Adipocyte (in vitro differentiated cells): ENCODE results near the gene DLGAP1.

ENCODE experiments used
- DNase-seq: peaks from one replicate; pipeline ENCODE4 v3.0.0-alpha.2; 2015; ENCODE audit warnings: low read depth
- H3K27me3 ChIP-seq: replicated peaks from 2 replicates; pipeline ENCODE4 v1.7.0; 2013; ENCODE audit warnings: mild to moderate bottlenecking, low read length, moderate library complexity; ENCODE audit not compliant: control insufficient read depth, insufficient read depth
- H3K36me3 ChIP-seq: 2 replicates; pipeline ENCODE4 v1.7.0; 2013; ENCODE audit warnings: low read length, mild to moderate bottlenecking, moderate library complexity; ENCODE audit not compliant: control insufficient read depth, insufficient read depth, severe bottlenecking
- H3K4me1 ChIP-seq: 2 replicates; pipeline ENCODE4 v1.7.0; 2013; ENCODE audit warnings: mild to moderate bottlenecking, low read length, moderate library complexity; ENCODE audit not compliant: control insufficient read depth, insufficient read depth
- H3K4me3 ChIP-seq: 2 replicates; pipeline ENCODE4 v1.7.0; 2013; ENCODE audit warnings: mild to moderate bottlenecking, low read length, moderate library complexity
- H3K9ac ChIP-seq: 2 replicates; pipeline ENCODE4 v1.7.0; 2013; ENCODE audit warnings: mild to moderate bottlenecking, low read length, moderate library complexity
- H3K9me3 ChIP-seq: 2 replicates; pipeline ENCODE4 v1.7.0; 2013; ENCODE audit warnings: mild to moderate bottlenecking, low read length, moderate library complexity; ENCODE audit not compliant: control insufficient read depth

Gene DLGAP1

DNA sequence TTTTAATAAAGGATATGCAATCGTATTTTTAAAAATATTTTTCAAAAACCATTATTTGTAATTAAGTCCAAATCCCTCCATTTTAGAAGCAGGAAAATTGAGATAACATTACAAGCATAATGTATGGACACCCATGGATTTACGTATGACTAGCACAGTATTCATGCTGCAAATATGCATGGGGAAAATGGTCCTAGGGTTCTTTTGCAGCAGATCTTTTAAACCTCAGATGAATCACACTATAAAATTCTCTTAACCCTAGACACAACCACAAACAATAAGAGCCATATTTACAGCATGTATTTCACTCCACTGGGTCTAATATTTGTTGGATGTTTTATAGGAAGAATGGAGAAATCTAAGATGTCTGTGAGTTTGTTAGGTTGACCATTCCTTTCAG lies 551.8 kb downstream of the DLGAP1 start:
- Histone ChIP-seq H3K27me3 (no peaks in the 10 kb centered on the region), H3K9me3 (no peaks in the 10 kb centered on the region), H3K9ac (no peak overlapping the region), H3K36me3 (no peaks in the 10 kb centered on the region), H3K4me3 (no peak overlapping the region), H3K4me1 (peaks cover 28% of the 10 kb centered on the region)
- peak; percentile 49 for DNase-seq

- no peaks in the 10 kb centered on the region for H3K36me3 ChIP-seq
- no peaks in the 10 kb centered on the region for H3K9me3 ChIP-seq
- H3K4me3 ChIP-seq: no peak overlapping the region
- H3K4me1 ChIP-seq: peaks cover 28% of the 10 kb centered on the region
- no peak for DNase-seq
- no peak overlapping the region for H3K9ac ChIP-seq
- no peaks in the 10 kb centered on the region for H3K27me3 ChIP-seq
Observed at GRCh38 chr18:3902676-3903075, 552.4 kb downstream of the DLGAP1 start.

- Histone ChIP-seq H3K27me3 (no peaks in the 10 kb centered on the region), H3K9me3 (no peaks in the 10 kb centered on the region), H3K36me3 (no peaks in the 10 kb centered on the region), H3K4me3 (no peak overlapping the region), H3K9ac (no peak overlapping the region), H3K4me1 (peaks cover 19% of the 10 kb centered on the region)
- no peak for DNase-seq
Observed at GRCh38 chr18:3901811-3902210, 553.3 kb downstream of the DLGAP1 start.

DNA sequence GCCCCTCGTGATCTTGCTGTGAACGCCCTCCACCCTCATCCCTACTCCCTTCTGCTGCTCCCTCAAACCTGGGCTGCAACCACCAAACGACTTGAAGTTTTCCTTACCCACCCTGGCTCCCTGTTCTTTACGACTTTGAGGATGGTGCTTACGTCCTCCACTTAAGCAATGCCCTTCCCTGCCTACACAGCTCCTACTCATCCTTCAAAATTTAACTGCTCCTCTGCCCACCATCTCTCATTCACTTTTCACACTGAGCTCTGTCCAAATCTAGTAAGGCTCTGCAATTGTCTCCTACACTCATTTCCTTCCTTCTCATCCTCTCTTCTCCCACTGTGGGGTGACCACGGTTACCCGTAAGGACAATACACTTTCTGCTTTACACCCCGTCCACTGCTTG lies 554.1 kb downstream of the DLGAP1 start:
- H3K36me3 ChIP-seq: no peaks in the 10 kb centered on the region
- no peak overlapping the region for H3K4me3 ChIP-seq
- H3K9ac ChIP-seq: no peak overlapping the region
- no peak for DNase-seq
- peaks cover 11% of the 10 kb centered on the region for H3K4me1 ChIP-seq
- H3K27me3 ChIP-seq: no peaks in the 10 kb centered on the region
- H3K9me3 ChIP-seq: no peaks in the 10 kb centered on the region

DNA sequence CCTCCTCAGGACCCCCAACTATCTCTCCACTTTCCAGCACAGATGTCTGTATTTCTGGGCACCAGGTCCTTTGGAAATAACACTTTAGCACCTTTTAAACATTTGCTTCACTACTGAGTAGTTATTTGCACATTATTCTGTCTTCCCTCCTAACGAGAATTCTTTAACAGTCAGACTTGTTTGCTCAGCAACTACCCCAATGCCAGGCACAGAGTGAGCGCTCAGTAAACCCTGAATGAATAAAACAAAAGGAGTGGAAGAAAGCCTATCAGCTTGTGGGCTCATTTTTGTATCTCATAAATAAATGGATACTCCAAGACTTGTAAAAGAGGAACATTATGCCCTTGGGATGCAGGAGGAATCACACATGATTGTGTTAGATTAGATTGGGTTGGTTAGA lies 554.8 kb downstream of the DLGAP1 start:
- no peak overlapping the region for H3K4me3 ChIP-seq
- no peaks in the 10 kb centered on the region for H3K27me3 ChIP-seq
- H3K36me3 ChIP-seq: no peaks in the 10 kb centered on the region
- peaks cover 11% of the 10 kb centered on the region for H3K4me1 ChIP-seq
- no peak for DNase-seq
- H3K9ac ChIP-seq: no peak overlapping the region
- H3K9me3 ChIP-seq: no peaks in the 10 kb centered on the region

DNA sequence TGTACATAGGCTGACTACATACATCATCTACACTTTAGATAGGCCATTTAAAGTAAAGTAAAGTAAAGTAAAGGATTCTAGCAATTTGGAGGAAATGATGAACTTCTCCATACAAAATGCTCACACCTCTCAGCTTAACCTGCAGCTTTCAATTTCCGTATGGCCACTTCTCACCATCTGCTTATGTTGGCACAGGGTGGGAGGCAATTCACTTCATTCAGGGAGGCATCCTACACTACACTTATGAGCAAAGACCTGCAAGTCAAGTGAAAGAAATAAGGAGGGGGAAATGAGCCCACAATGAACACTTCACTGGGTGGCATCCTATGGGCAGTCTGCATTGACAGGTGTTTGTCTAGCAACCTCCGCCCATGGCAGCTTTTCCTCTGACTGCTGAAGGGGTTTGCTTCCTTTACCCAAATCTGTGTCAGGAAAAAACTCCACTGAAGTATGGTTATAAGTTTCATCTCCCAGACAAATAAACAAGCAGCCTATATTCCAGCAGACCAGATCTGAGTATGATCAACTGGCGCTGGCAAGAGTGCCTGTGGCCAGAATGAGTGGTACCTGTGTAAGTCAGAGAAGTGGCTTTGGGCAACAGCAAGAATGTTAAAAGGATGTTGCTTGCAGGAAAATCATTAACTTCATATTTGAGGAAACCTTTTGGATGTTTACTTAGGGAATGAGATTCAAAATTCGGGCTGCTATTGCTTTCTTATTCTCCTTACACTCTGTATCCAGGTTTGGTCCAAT lies 556.1 kb downstream of the DLGAP1 start:
- no peak for DNase-seq
- Histone ChIP-seq H3K4me1 (peaks cover 8% of the 10 kb centered on the region), H3K9me3 (no peaks in the 10 kb centered on the region), H3K4me3 (no peak overlapping the region), H3K36me3 (no peaks in the 10 kb centered on the region), H3K27me3 (no peaks in the 10 kb centered on the region), H3K9ac (no peak overlapping the region)

DNA sequence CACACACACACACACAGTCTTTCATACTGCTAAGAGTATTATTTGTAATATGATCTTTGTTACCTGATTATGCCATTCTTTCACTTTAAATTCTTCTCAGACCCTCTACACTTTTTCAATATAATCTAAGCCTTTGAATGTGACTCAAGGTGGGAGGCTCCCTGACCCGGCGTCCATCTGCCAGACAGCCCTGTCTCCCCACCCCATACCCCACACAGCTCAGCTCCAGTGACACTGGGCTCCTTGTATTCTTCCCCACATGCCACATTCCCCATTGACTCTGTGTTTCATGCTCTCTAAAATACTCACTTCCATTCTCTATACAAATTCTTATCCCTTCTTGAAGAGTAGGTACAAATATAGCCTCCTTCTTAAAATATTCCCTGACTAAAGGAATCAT lies 563.0 kb downstream of the DLGAP1 start:
- Histone ChIP-seq H3K36me3 (no peaks in the 10 kb centered on the region), H3K27me3 (no peaks in the 10 kb centered on the region), H3K9ac (no peak overlapping the region), H3K9me3 (no peaks in the 10 kb centered on the region), H3K4me3 (no peak overlapping the region), H3K4me1 (peaks cover 21% of the 10 kb centered on the region)
- no peak for DNase-seq

GRCh38 chr18:3891245-3891644 lies 563.9 kb downstream of the DLGAP1 start:
- no peak overlapping the region for H3K9ac ChIP-seq
- no peak for DNase-seq
- no peaks in the 10 kb centered on the region for H3K9me3 ChIP-seq
- H3K4me1 ChIP-seq: peaks cover 21% of the 10 kb centered on the region
- H3K27me3 ChIP-seq: no peaks in the 10 kb centered on the region
- no peak overlapping the region for H3K4me3 ChIP-seq
- H3K36me3 ChIP-seq: no peaks in the 10 kb centered on the region

- H3K9me3 ChIP-seq: no peaks in the 10 kb centered on the region
Observed at GRCh38 chr18:3889803-3890202, 565.3 kb downstream of the DLGAP1 start.

GRCh38 chr18:3889121-3889520 lies 566.0 kb downstream of the DLGAP1 start:
- Histone ChIP-seq H3K4me1 (peaks cover 21% of the 10 kb centered on the region), H3K9me3 (no peaks in the 10 kb centered on the region), H3K27me3 (no peaks in the 10 kb centered on the region), H3K4me3 (no peak overlapping the region), H3K36me3 (no peaks in the 10 kb centered on the region), H3K9ac (no peak overlapping the region)
- DNase-seq: no peak

More at GRCh38 chr18:3889803-3890202, 565.3 kb downstream of the DLGAP1 start:
- H3K9ac ChIP-seq: no peak overlapping the region
- no peaks in the 10 kb centered on the region for H3K36me3 ChIP-seq
- H3K27me3 ChIP-seq: no peaks in the 10 kb centered on the region
- no peak overlapping the region for H3K4me3 ChIP-seq
- DNase-seq: no peak
- peaks cover 21% of the 10 kb centered on the region for H3K4me1 ChIP-seq

GRCh38 chr18:3886575-3887322 lies 568.4 kb downstream of the DLGAP1 start:
- Histone ChIP-seq H3K9ac (no peak overlapping the region), H3K27me3 (no peaks in the 10 kb centered on the region), H3K36me3 (no peaks in the 10 kb centered on the region), H3K4me1 (peaks cover 21% of the 10 kb centered on the region), H3K9me3 (no peaks in the 10 kb centered on the region), H3K4me3 (no peak overlapping the region)
- DNase-seq: no peak
